Hematopoietic multipotent progenitor cell treated with erythropoietin and hydrocortisone succinate and interleukin-3 and kit ligand, for 6 days (in vitro differentiated cells): Measurements from ENCODE around the gene FLT4.
"Not testable (repeated sequence)": the region's sequence is repeated elsewhere in the genome, so short reads cannot be mapped to it uniquely, and the experiment has no call there.

Source experiments
- DNase-seq: peaks from one replicate; pipeline ENCODE4 v3.0.0-alpha.2; 2015

The FLT4 gene

GRCh38 chr5:180649297-180650039 lies at the start of gene FLT4:
TSS of gene FLT4 (minus strand) at chr5:180649600. CDS start at chr5:180649545, 55 bp downstream.
- DNase-seq: no peak

GRCh38 chr5:180699042-180699441 lies 49.6 kb upstream of the FLT4 start:
- no peak for DNase-seq

- DNase-seq: no peak
Measured at GRCh38 chr5:180696116-180696515, 46.7 kb upstream of the FLT4 start.

- no peak for DNase-seq
Measured at GRCh38 chr5:180692429-180692828, 43.0 kb upstream of the FLT4 start.

GRCh38 chr5:180691046-180691445 lies 41.6 kb upstream of the FLT4 start:
- no peak for DNase-seq

- no peak for DNase-seq
Measured at GRCh38 chr5:180690562-180690961, 41.2 kb upstream of the FLT4 start.

- DNase-seq: no peak
Measured at GRCh38 chr5:180689775-180690174, 40.4 kb upstream of the FLT4 start.

- no peak for DNase-seq
Measured at GRCh38 chr5:180689071-180689694, 39.8 kb upstream of the FLT4 start.

- no peak for DNase-seq
Measured at GRCh38 chr5:180688330-180689070, 39.1 kb upstream of the FLT4 start.

GRCh38 chr5:180686799-180687198 lies 37.4 kb upstream of the FLT4 start:
- DNase-seq: not testable (repeated sequence)

GRCh38 chr5:180684623-180685161 lies 35.3 kb upstream of the FLT4 start:
- no peak for DNase-seq

- no peak for DNase-seq
Measured at GRCh38 chr5:180683220-180683922, 34.0 kb upstream of the FLT4 start.

- DNase-seq: no peak
Measured at GRCh38 chr5:180682560-180682959, 33.2 kb upstream of the FLT4 start.

- not testable (repeated sequence) for DNase-seq
Measured at GRCh38 chr5:180682008-180682407, 32.6 kb upstream of the FLT4 start.

- DNase-seq: not testable (repeated sequence)
Measured at GRCh38 chr5:180678319-180678718, 28.9 kb upstream of the FLT4 start.

GRCh38 chr5:180675036-180675635 lies 25.7 kb upstream of the FLT4 start:
- DNase-seq: no peak

GRCh38 chr5:180674090-180674475 lies 24.7 kb upstream of the FLT4 start:
- DNase-seq: peak; percentile 29

GRCh38 chr5:180673371-180674089 lies 24.1 kb upstream of the FLT4 start:
- no peak for DNase-seq

- not testable (repeated sequence) for DNase-seq
Measured at GRCh38 chr5:180671958-180672524, 22.6 kb upstream of the FLT4 start.

GRCh38 chr5:180670586-180671359 lies 21.4 kb upstream of the FLT4 start:
- DNase-seq: peak; percentile 89

- no peak for DNase-seq
Measured at GRCh38 chr5:180670157-180670556, 20.8 kb upstream of the FLT4 start.
